ENCODE results near the gene ZNF740. TPM values are rescaled to one million over a fixed set of nuclear protein-coding genes. Genes with fewer than 3 reads are reported as not detected.
A peak's percentile ranks its signal among the peaks of the same experiment; 100 is the strongest.

ZNF740 gene
- total and polyA plus RNA-seq, 2 of the 8 experiments (the other 6 are each of a cell fraction or from before 2014, with no cell fraction given): 8.2 to 40.0 TPM

DNA sequence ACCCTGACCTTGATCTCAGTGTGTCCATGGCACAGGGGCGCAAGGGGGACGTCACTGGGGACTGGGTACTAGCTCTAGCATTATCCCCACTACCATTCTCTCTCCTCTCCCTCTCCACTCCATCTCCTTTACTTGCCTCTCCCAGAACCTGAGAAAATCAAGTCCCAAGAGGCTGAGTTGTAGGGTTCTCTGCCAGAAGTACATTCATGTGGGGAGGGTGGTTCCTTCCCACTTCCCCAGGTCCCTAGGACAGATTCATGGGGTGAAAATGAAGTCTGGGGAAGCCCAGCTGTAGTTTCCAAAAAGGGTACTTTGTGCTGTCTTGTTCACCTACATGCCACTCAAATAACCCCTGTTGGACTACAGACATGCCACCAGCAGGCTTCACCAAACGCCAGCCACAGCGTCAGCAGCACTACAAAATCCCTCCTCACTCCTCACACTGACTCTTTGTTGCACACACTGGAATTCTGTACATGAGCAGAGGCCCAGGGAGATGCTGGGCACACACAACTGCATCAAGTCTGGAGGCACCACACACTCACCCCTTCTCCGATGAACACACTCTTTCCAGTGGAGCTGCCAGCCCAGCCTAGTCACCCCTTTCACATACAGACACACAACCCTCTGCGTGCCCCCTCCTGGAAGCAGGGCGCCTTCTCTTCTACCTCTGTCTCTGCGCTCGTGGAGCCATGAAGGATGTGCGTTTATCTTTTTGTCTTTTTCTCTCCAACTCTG is 44.5 kb downstream of the ZNF740 start:
- H3K4ac ChIP-seq (replicated peaks; ENCODE audit: insufficient read length, low read depth, low read length): peak overlapping the region; percentile 80
- ChIA-PET CTCF (ENCODE audit: partially characterized antibody) (interaction anchor here (0.6 to 21.6 kb wide), 13 partner anchors 9 to 79 kb away, joined by 3 to 654 read pairs (median 5); partner anchors contain the start of gene ESPL1), POLR2A (ENCODE audit: partially characterized antibody) (interaction anchor here (1.0 to 13.6 kb wide), 6 partner anchors 4 to 66 kb away, joined by 3 to 151 read pairs (median 6); partner anchors contain the start of gene RARG)
- H3K23me2 ChIP-seq (ENCODE audit: low read depth, low read length): peaks cover 15% of the 10 kb centered on the region
- no peaks in the 10 kb centered on the region for H4K20me1 ChIP-seq (replicated peaks in 1 of 2; ENCODE audit: control insufficient read depth in 1 of 2, insufficient read depth in 2 of 2, low read length in 2 of 2)
- peak overlapping the region; percentile 97; the same call in 1 of the 2 replicates for H2BK15ac ChIP-seq (ENCODE audit: low read length)
- no peak overlapping the region; a peak in 1 of 7 replicates for H3K9ac ChIP-seq (replicated peaks in 1 of 4; ENCODE audit: extremely low read depth in 1 of 4, low read depth in 3 of 4, low read length in 3 of 4)
- H2BK12ac ChIP-seq (ENCODE audit: low read depth, low read length): peak overlapping the region; percentile 99; the same call in 1 of the 2 replicates
- H2AK5ac ChIP-seq (ENCODE audit: low read depth, low read length): peak overlapping the region; percentile 94
- H3K23ac ChIP-seq (ENCODE audit: insufficient read length): no peak overlapping the region
- H4K5ac ChIP-seq (ENCODE audit: insufficient read length, low read depth, low read length): peak overlapping the region; percentile 80
- no peak overlapping the region for H2AFZ ChIP-seq (ENCODE audit: low read length)
- H3K9me3 ChIP-seq (ENCODE audit: insufficient read depth in 2 of 2, low read depth in 1 of 2, low read length in 1 of 2): no peaks in the 10 kb centered on the region
- H3K18ac ChIP-seq (ENCODE audit: extremely low read depth, low read length): peak overlapping the region; percentile 98
- H3K27ac ChIP-seq (ENCODE audit: low read depth, low read length): no peak overlapping the region
- peaks cover 33 to 52% (median 35%) of the 10 kb centered on the region in 4 experiments for H3K4me1 ChIP-seq (replicated peaks in 1 of 4; ENCODE audit: control insufficient read depth in 3 of 4, insufficient read depth in 4 of 4, low read length in 3 of 4)
- peak overlapping the region; percentile 98 for H4K91ac ChIP-seq (replicated peaks; ENCODE audit: insufficient read length, low read length)
- H4K8ac ChIP-seq (ENCODE audit: extremely low read depth, insufficient read depth, low read length): peak overlapping the region; percentile 47; the same call in 1 of the 2 replicates
- H3K36me3 ChIP-seq (ENCODE audit: control insufficient read depth in 2 of 4, insufficient read depth in 4 of 4, low read length in 3 of 4): no peaks in the 10 kb centered on the region; a peak in 1 of 8 replicates
- H3K14ac ChIP-seq (ENCODE audit: insufficient read length): no peak overlapping the region
- H3K4me3 ChIP-seq (ENCODE audit: extremely low read depth in 1 of 4, insufficient read depth in 2 of 4, low read depth in 3 of 4, low read length in 4 of 4): peak overlapping the region in 1 of 4 experiments; percentile 23; a peak in 1 of 8 replicates
- H2BK20ac ChIP-seq (ENCODE audit: low read length): peak overlapping the region; percentile 98
- WGBS, 2 experiments (ENCODE audit: extremely low coverage in 1 of 2, insufficient coverage in 1 of 2, insufficient read length in 1 of 2, insufficient replicate concordance in 2 of 2, low coverage in 1 of 2, low lambda C conversion rate in 2 of 2, missing lambda C conversion rate in 1 of 2): 78% methylated on average over 10 of the region's 10 CpGs; no CpG with 5 or more reads in 1 of the 2 experiments
- FAIRE-seq (no peak), DNase-seq (ENCODE audit: low read depth in 1 of 2, low spot score in 2 of 2) (no peak)
- peak overlapping the region; percentile 70 for H2BK120ac ChIP-seq (replicated peaks; ENCODE audit: low read depth, low read length)
- peak overlapping the region; percentile 91 for H2BK5ac ChIP-seq (ENCODE audit: low read depth, low read length)
- H3K56ac ChIP-seq (replicated peaks; ENCODE audit: insufficient read length, low read depth, low read length): no peak overlapping the region
- peak overlapping the region; percentile 42 to 100; a peak in 3 of 4 replicates for H3K4me2 ChIP-seq (ENCODE audit: insufficient read depth in 1 of 2, low read depth in 2 of 2, low read length in 2 of 2)
- peaks cover 0 to 4% of the 10 kb centered on the region in 2 experiments; a peak in 1 of 4 replicates for H3K79me2 ChIP-seq (ENCODE audit: control insufficient read depth in 1 of 2, insufficient read depth in 2 of 2, low read length in 2 of 2)
- H3K79me1 ChIP-seq (ENCODE audit: low read depth, low read length): no peaks in the 10 kb centered on the region
- no peaks in the 10 kb centered on the region for H3K27me3 ChIP-seq (replicated peaks in 1 of 4; ENCODE audit: control insufficient read depth in 3 of 4, extremely low read depth in 1 of 4, insufficient read depth in 3 of 4, low read length in 3 of 4)
- no peak for TF ChIP-seq FOSL1 (IDR thresholded peaks at IDR 0.05; ENCODE audit: insufficient read depth, low read depth, low read length)
- TF ChIP-seq NRF1 (IDR thresholded peaks at IDR 0.05; ENCODE audit: low read depth, low read length): no peak
- TF ChIP-seq KDM1A (IDR thresholded peaks at IDR 0.05; ENCODE audit: borderline replicate concordance, low read length): no peak
- no peak for TF ChIP-seq RBBP5 (IDR thresholded peaks at IDR 0.05; ENCODE audit: borderline replicate concordance, low read depth, low read length)
- TF ChIP-seq BACH1 (IDR thresholded peaks at IDR 0.05; ENCODE audit: low read length): no peak
- no peak for TF ChIP-seq TAF7 (optimal IDR thresholded peaks at IDR 0.05; ENCODE audit: borderline replicate concordance, low read depth, low read length)
- TF ChIP-seq TCF12 (IDR thresholded peaks at IDR 0.05; ENCODE audit: low read depth, low read length): no peak
- TF ChIP-seq SIN3A (conservative IDR thresholded peaks at IDR 0.05 in 1 of 2, IDR thresholded peaks at IDR 0.05 in 1 of 2; ENCODE audit: low read depth in 1 of 2, low read length in 2 of 2): no peak
- no peak for TF ChIP-seq SRF (IDR thresholded peaks at IDR 0.05; ENCODE audit: low read depth, low read length)
- no peak for TF ChIP-seq GABPA (IDR thresholded peaks at IDR 0.05; ENCODE audit: borderline replicate concordance, insufficient read depth, low read length)
- no peak for TF ChIP-seq EGR1 (IDR thresholded peaks at IDR 0.05; ENCODE audit: borderline replicate concordance, low read depth, low read length)
- no peak for TF ChIP-seq SIX5 (IDR thresholded peaks at IDR 0.05; ENCODE audit: low read depth, low read length)
